NCI-H748 treated with DMSO at 0.1 percent for 48 hours (cell line): Measurements from ENCODE around the gene ZNF618.
A peak's percentile ranks its signal among the peaks of the same experiment; 100 is the strongest.

ENCODE experiments used
- DNase-seq: peaks from one replicate; lab custom pipeline; 2025; lab: John Stamatoyannopoulos, UW

The ZNF618 gene

GRCh38 chr9:113885183-113886025, 9.3 kb downstream of the ZNF618 start:
- DNase-seq, result no peak

- no peak for DNase-seq
Observed at GRCh38 chr9:113886026-113886369, 9.9 kb downstream of the ZNF618 start.

GRCh38 chr9:113886466-113886865, 10.4 kb downstream of the ZNF618 start:
- no peak for DNase-seq

DNA sequence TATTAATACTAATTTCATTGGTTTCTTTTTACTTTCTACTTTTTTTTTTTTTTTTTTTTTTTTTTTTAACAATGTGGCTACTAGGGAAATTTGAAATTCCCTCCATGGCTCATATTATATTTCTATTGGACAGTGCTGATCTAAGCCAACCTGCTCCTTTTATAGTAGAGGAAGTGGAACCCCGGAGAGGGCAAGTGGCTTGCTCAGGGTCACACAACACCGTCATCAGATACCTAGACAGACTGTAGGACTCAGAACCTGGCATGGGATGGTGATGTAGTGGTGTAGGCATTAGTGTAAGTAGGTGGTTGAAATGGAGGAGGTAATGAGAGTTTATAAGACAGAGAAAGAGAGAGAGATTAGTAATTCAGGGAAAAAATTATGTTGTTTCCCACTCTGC, 10.8 kb downstream of the ZNF618 start:
- no peak for DNase-seq

- DNase-seq, result no peak
Observed at GRCh38 chr9:113887436-113887835, 11.3 kb downstream of the ZNF618 start.

DNA sequence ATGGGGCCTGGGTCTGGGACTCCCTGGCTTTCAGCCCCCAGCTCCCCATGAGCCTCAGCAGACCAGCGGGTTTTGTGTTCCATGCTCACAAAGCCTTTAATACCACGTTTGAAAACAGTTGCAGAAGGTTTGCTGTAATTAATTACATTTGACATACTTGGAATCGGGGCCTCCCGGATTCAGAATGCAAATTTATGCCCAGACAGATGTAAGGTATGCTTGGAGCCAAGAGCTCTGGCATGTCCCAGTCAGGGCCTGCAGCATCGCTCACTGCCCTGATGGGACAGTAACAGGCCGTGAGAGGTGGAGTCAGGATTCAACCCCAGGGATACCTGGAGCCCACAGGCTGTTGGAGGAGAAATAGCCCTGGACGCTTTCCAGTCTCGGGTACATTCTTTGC, 12.2 kb downstream of the ZNF618 start:
- DNase-seq, result no peak

GRCh38 chr9:113888976-113889375, 12.9 kb downstream of the ZNF618 start:
- DNase-seq, result no peak

DNA sequence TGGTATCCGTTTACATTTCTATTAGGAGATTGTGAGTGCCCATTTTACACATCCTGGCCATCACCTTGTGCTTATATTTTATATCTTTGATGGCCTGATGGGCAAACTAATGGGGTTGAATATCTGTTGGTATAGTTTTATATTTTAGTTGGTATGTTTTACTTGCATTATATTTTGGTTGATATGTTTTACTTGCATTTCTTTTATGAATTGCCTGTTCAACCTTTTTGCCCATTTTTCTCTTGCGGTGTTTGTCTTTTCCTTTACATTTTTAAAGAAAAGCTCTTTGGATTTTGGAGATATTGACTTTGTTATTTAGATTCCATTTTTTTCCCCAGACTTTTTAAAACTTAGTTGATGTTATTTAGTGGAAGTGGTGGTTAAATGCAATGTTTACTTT, 14.6 kb downstream of the ZNF618 start:
- DNase-seq, result no peak

DNA sequence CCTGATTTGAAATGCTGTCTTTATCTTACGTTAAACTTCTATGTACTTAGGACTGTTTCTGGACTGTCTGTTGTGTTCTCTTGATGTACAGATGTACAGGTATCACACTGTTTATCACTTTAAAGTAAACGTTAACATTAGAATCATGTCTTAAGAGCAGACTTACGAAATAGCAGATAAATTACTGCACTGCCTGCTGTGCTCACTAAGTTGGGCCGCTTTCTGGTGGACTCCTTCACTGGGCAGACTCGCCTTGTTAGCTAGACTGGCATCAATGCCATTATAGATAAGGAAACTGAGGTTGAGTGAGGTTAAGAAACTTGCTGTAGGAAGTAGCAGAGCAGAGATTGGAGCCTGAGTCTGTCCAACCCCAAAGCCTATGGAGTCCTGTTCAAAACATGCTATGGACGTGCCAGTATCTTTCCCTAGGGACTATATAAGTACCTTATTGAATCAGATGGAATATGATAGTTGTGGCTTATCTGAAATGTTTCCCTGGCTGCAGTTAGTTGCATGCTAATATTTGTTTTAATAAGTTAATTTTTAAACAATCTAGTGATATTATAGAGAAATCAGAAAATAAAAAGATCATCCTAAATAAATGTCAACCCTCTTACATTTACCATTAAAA, 16.9 kb downstream of the ZNF618 start:
- no peak for DNase-seq

DNA sequence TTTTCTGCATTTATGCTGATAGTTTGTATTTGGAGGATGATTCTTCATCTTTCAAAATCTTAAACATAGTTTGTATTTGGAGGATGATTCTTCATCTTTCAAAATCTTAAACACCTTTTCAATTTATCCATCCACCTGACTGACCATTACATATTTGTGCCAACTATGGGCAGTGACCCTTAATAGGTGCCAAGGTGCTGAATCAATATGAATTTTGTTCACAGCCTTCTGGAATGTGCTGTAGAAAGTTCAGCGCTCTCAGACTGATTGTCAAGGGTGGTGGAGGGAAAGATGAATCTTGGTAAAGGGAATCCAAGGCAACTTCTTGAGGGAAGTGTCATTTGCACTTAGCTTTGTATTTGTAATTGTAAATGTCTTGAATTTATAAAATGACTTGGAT, 18.1 kb downstream of the ZNF618 start:
- no peak for DNase-seq

DNA sequence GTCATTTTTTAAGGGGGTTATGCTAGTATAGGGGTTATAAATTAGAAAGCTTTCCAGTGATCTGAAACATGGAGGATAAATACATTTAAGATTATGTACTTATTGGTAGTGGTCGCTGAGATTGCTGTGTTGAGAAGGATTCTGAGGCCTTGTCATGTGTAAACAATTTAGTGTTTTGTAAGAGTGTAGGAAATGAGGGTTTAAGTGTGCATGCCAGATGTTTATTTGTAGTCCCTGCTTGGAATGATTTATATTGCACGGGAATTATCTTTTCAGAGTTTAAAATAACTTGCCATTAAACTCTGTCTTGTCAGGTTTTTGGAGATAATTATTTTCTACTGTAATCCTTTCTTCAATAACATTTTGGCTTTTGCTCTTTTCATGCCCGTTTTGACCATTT, 19.4 kb downstream of the ZNF618 start:
- no peak for DNase-seq

GRCh38 chr9:113896713-113897112, 20.6 kb downstream of the ZNF618 start:
- no peak for DNase-seq

DNA sequence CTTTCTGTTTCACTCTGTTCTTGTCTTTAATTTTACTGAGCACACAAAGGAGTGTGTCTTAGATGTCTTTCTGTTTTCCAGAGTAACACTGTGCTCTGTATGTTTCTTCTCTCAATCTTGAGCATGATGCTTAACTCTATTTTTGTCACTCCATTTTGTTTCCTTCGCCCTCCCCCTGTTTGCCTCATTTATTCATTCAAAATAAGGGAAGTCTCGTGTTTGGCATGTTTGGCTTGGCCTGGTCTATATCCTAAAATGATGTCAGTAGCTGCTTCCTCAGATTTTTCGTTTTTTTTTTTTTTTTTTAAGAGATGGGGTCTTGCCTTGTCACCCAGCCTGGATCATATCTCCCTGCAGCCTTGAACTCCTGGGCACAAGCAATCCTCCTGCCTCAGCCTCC, 22.0 kb downstream of the ZNF618 start:
- no peak for DNase-seq

- DNase-seq, result no peak
Observed at GRCh38 chr9:113898596-113898995, 22.5 kb downstream of the ZNF618 start.

GRCh38 chr9:113899205-113899604, 23.1 kb downstream of the ZNF618 start:
- no peak for DNase-seq

GRCh38 chr9:113901221-113901688, 25.1 kb downstream of the ZNF618 start:
- no peak for DNase-seq

DNA sequence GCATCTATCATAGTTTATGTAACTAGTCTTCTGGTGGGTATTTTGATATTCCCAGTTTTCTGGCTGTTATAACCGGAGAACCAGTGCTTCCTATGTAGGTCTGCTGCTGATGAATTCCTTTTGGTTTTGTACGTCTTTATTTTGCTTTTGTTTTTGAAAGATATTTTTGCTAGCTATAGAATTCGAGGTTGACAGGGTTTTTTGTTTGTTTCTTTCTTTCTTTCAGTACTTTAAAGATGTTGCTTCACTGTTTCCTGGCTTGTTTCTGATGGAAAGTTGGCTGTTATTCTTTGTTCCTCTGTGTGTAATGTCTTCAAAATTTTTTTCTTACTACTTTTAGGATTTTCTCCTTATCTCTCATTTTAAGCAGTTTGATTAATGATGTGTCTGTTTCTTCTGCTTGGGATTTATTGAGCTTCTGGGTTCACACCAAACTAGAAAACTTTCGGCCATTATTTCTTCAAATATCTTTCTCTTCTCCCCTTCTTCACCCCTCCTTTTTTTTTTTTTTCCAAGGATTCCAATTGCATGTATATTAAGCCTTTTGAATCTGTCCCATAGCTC, 27.5 kb downstream of the ZNF618 start:
- no peak for DNase-seq

DNA sequence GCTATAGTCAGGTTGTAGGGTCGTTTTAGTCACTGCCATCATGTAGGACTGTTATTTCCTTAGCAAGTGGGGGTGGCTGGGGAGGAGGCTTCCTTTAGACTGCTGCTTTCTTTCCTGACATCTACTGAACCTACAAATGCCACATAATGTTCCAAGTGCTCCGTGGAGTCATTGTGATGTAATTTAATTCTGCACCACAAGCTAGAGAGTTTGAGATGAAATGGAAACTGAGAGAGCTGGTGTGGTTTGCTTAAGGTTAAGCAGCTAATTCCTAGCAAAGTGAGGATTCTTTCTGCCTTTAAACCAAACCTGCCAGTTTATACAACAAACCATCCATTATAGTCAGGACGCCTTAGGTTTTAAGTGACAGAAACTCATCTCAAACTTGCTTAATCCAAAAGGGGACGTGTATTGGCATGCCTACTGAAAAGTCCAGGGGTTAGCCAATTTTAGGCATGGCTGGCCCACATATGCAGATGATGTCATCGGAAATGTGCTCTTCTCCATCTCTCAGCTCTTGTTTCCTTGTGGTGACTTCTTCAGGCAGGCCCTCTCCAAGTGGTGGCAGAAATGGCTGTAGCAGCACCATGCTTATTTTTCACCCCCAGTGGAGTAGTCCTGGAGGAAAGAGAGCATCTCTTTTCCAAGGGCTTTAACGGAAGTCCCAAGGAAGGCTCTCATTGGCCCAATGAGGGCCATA, 30.5 kb downstream of the ZNF618 start:
- no peak for DNase-seq

DNA sequence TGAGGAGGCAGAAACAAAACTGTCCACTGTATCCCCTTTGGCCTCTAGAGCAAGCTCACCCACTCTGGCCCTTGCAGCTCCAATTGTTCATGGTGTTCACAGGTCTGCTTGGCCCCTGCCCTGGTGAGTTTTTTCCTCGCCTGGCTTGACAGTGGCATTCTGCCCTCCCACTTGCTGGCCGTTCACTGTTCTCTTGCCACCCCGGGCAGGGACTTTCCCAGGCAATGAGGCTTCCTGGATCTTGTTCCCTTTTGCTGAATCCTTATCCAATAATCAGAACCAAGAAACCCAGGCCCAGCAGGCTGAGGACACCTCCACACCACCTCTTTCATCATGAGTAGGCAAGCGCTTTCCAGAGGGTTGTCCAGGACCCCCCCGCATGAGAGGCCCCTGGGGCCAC, 31.2 kb downstream of the ZNF618 start:
- DNase-seq, result no peak

GRCh38 chr9:113909421-113909820, 33.3 kb downstream of the ZNF618 start:
- DNase-seq, result no peak

DNA sequence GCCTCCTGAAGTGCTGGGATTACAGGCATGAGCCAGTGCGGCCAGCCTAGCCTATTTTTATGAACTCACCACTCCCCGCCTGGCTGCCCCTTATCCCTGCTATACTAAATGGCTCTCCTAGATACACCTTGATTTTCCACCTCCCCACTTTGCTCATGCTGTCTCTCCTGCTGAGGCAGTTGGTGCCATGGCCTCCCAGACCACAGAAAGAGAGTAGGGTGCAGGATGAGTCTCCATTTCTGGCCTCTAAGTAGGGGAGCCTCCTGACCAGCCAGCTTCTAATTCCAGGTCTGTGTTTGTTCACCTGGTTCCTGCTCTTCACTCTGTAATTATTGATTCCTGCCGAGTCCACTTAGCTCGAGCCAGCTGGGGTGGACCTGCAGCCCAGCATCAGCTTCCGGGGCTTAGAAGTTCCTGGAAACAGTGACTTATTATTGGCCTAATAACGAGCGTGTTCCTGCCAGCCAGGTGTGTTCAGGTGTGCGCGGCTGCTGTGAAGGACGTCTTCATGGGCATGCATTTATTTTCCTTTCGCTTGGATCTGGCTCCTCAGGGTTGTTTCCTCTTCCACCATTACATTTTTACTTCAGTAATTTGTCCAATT, 34.0 kb downstream of the ZNF618 start:
- DNase-seq, result peak; percentile 91

GRCh38 chr9:113911850-113912557, 35.9 kb downstream of the ZNF618 start:
- DNase-seq, result no peak
